H1 (cell line): Measurements from ENCODE around the gene ZNF516. TPM values are rescaled to one million over a fixed set of nuclear protein-coding genes. Genes with fewer than 3 reads are reported as not detected.

Experiments used
- CTCF ChIA-PET: fragments of 300-600 bp; sonication (Branson Sonifier 250); formaldehyde crosslinking; loops from one replicate; lab custom pipeline; 2021; ENCODE audit not compliant: partially characterized antibody; lab: Charles Lee
- POLR2A ChIA-PET: fragments of 300-600 bp; sonication (Branson Sonifier 250); formaldehyde crosslinking; loops from one replicate; lab custom pipeline; 2021; ENCODE audit warnings: inconsistent platforms; ENCODE audit not compliant: partially characterized antibody; lab: Charles Lee
- DNase-seq, 2 experiments: peaks; one replicate each; pipeline versions ENCODE4 v3.0.0 to v3.0.0-alpha.2; 2010 to 2022; ENCODE audit warnings: low spot score in 2 of 2, low read depth in 1 of 2, mixed read lengths in 1 of 2
- FAIRE-seq: peaks from 2 replicates; lab custom pipeline; 2011; peaks lifted over from hg19 to GRCh38; lab: Jason Lieb, UNC
- H2AFZ ChIP-seq: 2 replicates; pipeline ENCODE4 v1.8.1; 2012; ENCODE audit warnings: low read length, inconsistent platforms
- H2AK5ac ChIP-seq: 2 replicates; pipeline ENCODE4 v1.6.1; 2013; ENCODE audit warnings: low read depth, low read length
- H2BK120ac ChIP-seq: replicated peaks from 2 replicates; pipeline ENCODE3; 2013; ENCODE audit warnings: low read depth, low read length, inconsistent platforms
- H2BK12ac ChIP-seq: 2 replicates; pipeline ENCODE4 v1.6.1; 2013; ENCODE audit warnings: low read depth, low read length
- H2BK15ac ChIP-seq: 2 replicates; pipeline ENCODE4 v1.6.1; 2013; ENCODE audit warnings: low read length
- H2BK20ac ChIP-seq: 2 replicates; pipeline ENCODE4 v1.6.1; 2013; ENCODE audit warnings: low read length
- H2BK5ac ChIP-seq: 2 replicates; pipeline ENCODE4 v1.6.1; 2013; ENCODE audit warnings: low read depth, low read length
- H3K14ac ChIP-seq: 2 replicates; pipeline ENCODE4 v1.6.1; 2013; ENCODE audit warnings: inconsistent platforms; ENCODE audit not compliant: insufficient read length
- H3K18ac ChIP-seq: 2 replicates; pipeline ENCODE4 v1.6.1; 2013; ENCODE audit warnings: low read length; ENCODE audit errors: extremely low read depth
- H3K23ac ChIP-seq: 2 replicates; pipeline ENCODE4 v1.6.1; 2013; ENCODE audit warnings: inconsistent platforms; ENCODE audit not compliant: insufficient read length
- H3K23me2 ChIP-seq: 2 replicates; pipeline ENCODE4 v1.6.1; 2013; ENCODE audit warnings: low read depth, low read length
- H3K27ac ChIP-seq: 2 replicates; pipeline ENCODE4 v1.6.1; 2011; ENCODE audit warnings: low read depth, low read length, inconsistent platforms
- H3K27me3 ChIP-seq, 4 experiments: replicated peaks in 1 of 4; 1 replicate in 1 of 4; 2 replicates in 3 of 4; pipeline versions ENCODE4 v1.6.1 to v1.8.1; 2011 to 2013; ENCODE audit warnings: low read length in 3 of 4, mild to moderate bottlenecking in 3 of 4, inconsistent platforms in 2 of 4, mixed read lengths in 2 of 4, moderate library complexity in 1 of 4; ENCODE audit not compliant: control insufficient read depth in 3 of 4, insufficient read depth in 3 of 4; ENCODE audit errors: extremely low read depth in 1 of 4
- H3K36me3 ChIP-seq, 4 experiments: 2 replicates each; pipeline versions ENCODE4 v1.6.1 to v1.8.1; 2011 to 2013; ENCODE audit warnings: mild to moderate bottlenecking in 4 of 4, low read length in 3 of 4, moderate library complexity in 2 of 4, control low read depth in 1 of 4, inconsistent platforms in 1 of 4; ENCODE audit not compliant: insufficient read depth in 4 of 4, control insufficient read depth in 2 of 4
- H3K4ac ChIP-seq: replicated peaks from 2 replicates; pipeline ENCODE3; 2013; ENCODE audit warnings: low read length, low read depth, mixed read lengths, inconsistent platforms; ENCODE audit not compliant: insufficient read length
- H3K4me1 ChIP-seq, 4 experiments: replicated peaks in 1 of 4; 1 replicate in 1 of 4; 2 replicates in 3 of 4; pipeline versions ENCODE4 v1.6.1 to v1.8.1; 2011 to 2013; ENCODE audit warnings: low read length in 3 of 4, inconsistent platforms in 2 of 4, mixed read lengths in 1 of 4; ENCODE audit not compliant: insufficient read depth in 4 of 4, control insufficient read depth in 3 of 4
- H3K4me2 ChIP-seq, 2 experiments: 2 replicates each; pipeline versions ENCODE4 v1.6.1 to v1.8.1; 2011 to 2013; ENCODE audit warnings: low read depth in 2 of 2, low read length in 2 of 2, control low read depth in 1 of 2, inconsistent platforms in 1 of 2, mild to moderate bottlenecking in 1 of 2; ENCODE audit not compliant: insufficient read depth in 1 of 2
- H3K4me3 ChIP-seq, 4 experiments: fragments of 200-600, 300-600 bp in 1 of 4; sonication (generic), shearing (Covaris generic), sonication (Bioruptor Twin) in 1 of 4; 2 replicates each; pipeline versions ENCODE4 v1.5.1 to v1.8.1; 2011 to 2016; ENCODE audit warnings: low read length in 4 of 4, low read depth in 3 of 4, control low read depth in 2 of 4, inconsistent platforms in 2 of 4, mild to moderate bottlenecking in 2 of 4, mixed read lengths in 1 of 4, moderate library complexity in 1 of 4; ENCODE audit not compliant: insufficient read depth in 2 of 4; ENCODE audit errors: extremely low read depth in 1 of 4
- H3K56ac ChIP-seq: replicated peaks from 2 replicates; pipeline ENCODE3; 2013; ENCODE audit warnings: low read depth, mild to moderate bottlenecking, mixed read lengths, low read length, inconsistent platforms; ENCODE audit not compliant: insufficient read length
- H3K79me1 ChIP-seq: 2 replicates; pipeline ENCODE4 v1.6.1; 2013; ENCODE audit warnings: low read depth, low read length, control low read depth
- H3K79me2 ChIP-seq, 2 experiments: 2 replicates each; pipeline versions ENCODE4 v1.6.1 to v1.8.1; 2012 to 2013; ENCODE audit warnings: low read length in 2 of 2, mild to moderate bottlenecking in 2 of 2, inconsistent platforms in 1 of 2; ENCODE audit not compliant: insufficient read depth in 2 of 2, control insufficient read depth in 1 of 2
- H3K9ac ChIP-seq, 4 experiments: replicated peaks in 1 of 4; 1 replicate in 1 of 4; 2 replicates in 3 of 4; pipeline versions ENCODE4 v1.6.1 to v1.8.1; 2011 to 2013; ENCODE audit warnings: low read depth in 3 of 4, low read length in 3 of 4, control low read depth in 2 of 4, mild to moderate bottlenecking in 2 of 4, moderate library complexity in 2 of 4, inconsistent platforms in 1 of 4; ENCODE audit errors: extremely low read depth in 1 of 4
- H3K9me3 ChIP-seq, 2 experiments: 2 replicates each; pipeline versions ENCODE4 v1.6.1 to v1.8.1; 2012 to 2013; ENCODE audit warnings: mild to moderate bottlenecking in 2 of 2, moderate library complexity in 2 of 2, control low read depth in 1 of 2, inconsistent platforms in 1 of 2, low read depth in 1 of 2, low read length in 1 of 2, mixed read lengths in 1 of 2; ENCODE audit not compliant: insufficient read depth in 2 of 2
- H4K20me1 ChIP-seq, 2 experiments: replicated peaks in 1 of 2; 2 replicates each; pipeline versions ENCODE3 to v1.8.1; 2011 to 2013; ENCODE audit warnings: inconsistent platforms in 2 of 2, low read length in 2 of 2, mild to moderate bottlenecking in 1 of 2; ENCODE audit not compliant: insufficient read depth in 2 of 2, control insufficient read depth in 1 of 2
- H4K5ac ChIP-seq: 2 replicates; pipeline ENCODE4 v1.6.1; 2013; ENCODE audit warnings: low read length, low read depth, mixed read lengths, inconsistent platforms; ENCODE audit not compliant: insufficient read length
- H4K8ac ChIP-seq: 2 replicates; pipeline ENCODE4 v1.8.0; 2013; ENCODE audit warnings: mild to moderate bottlenecking, moderate library complexity, low read length, inconsistent platforms; ENCODE audit not compliant: insufficient read depth; ENCODE audit errors: extremely low read depth
- H4K91ac ChIP-seq: replicated peaks from 2 replicates; pipeline ENCODE3; 2013; ENCODE audit warnings: low read length, mixed read lengths, inconsistent platforms; ENCODE audit not compliant: insufficient read length
- CHD1 ChIP-seq: IDR thresholded peaks from 2 replicates; pipeline ENCODE4 v1.6.1; 2012; ENCODE audit warnings: low read depth, low read length, improper control_type of control experiment
- FOSL1 ChIP-seq: IDR thresholded peaks from 2 replicates; pipeline ENCODE4 v1.6.1; 2011; ENCODE audit warnings: mild to moderate bottlenecking, low read depth, low read length, moderate library complexity; ENCODE audit not compliant: insufficient read depth
- GABPA ChIP-seq: IDR thresholded peaks from 2 replicates; pipeline ENCODE4 v1.6.1; 2011; ENCODE audit warnings: mild to moderate bottlenecking, low read length, moderate library complexity, borderline replicate concordance; ENCODE audit not compliant: insufficient read depth
- HDAC2 ChIP-seq, 2 experiments: fragments of 300-600 bp in 1 of 2; sonication (generic) in 1 of 2; IDR thresholded peaks; 2 replicates each; pipeline ENCODE4 v1.6.1; 2011 to 2012; ENCODE audit warnings: low read depth in 2 of 2, low read length in 2 of 2, mild to moderate bottlenecking in 2 of 2, moderate library complexity in 2 of 2, borderline replicate concordance in 1 of 2, inconsistent platforms in 1 of 2
- PHF8 ChIP-seq: fragments of 200-600 bp; sonication (generic); conservative IDR thresholded peaks from 2 replicates; pipeline ENCODE4 v1.7.1; 2012; ENCODE audit warnings: low read depth, mild to moderate bottlenecking, inconsistent platforms, low read length, moderate library complexity
- RFX5 ChIP-seq: IDR thresholded peaks from 2 replicates; pipeline ENCODE4 v1.6.1; 2011; ENCODE audit warnings: low read depth, low read length, improper control_type of control experiment, borderline replicate concordance
- SAP30 ChIP-seq: fragments of 300-600 bp; sonication (generic); IDR thresholded peaks from 2 replicates; pipeline ENCODE4 v1.7.1; 2012; ENCODE audit warnings: low read length, moderate library complexity, mild to moderate bottlenecking, inconsistent platforms; ENCODE audit not compliant: insufficient read depth, insufficient replicate concordance
- SRF ChIP-seq: IDR thresholded peaks from 2 replicates; pipeline ENCODE4 v1.6.1; 2011; ENCODE audit warnings: mild to moderate bottlenecking, low read depth, low read length, moderate library complexity
- TEAD4 ChIP-seq: IDR thresholded peaks from 2 replicates; pipeline ENCODE4 v1.6.1; 2012; ENCODE audit warnings: low read depth, low read length, inconsistent platforms, mixed read lengths
- YY1 ChIP-seq: IDR thresholded peaks from 2 replicates; pipeline ENCODE4 v1.6.1; 2011; ENCODE audit warnings: low read depth, mild to moderate bottlenecking, low read length
- WGBS, 2 experiments: shearing (Covaris generic) in 1 of 2; methylation state at CpG; one replicate each; pipeline versions ENCODE4 v1.1.6 to v1.1.7; 2013 to 2015; ENCODE audit warnings: low lambda C conversion rate in 2 of 2, mixed read lengths in 2 of 2, inconsistent platforms in 1 of 2, low coverage in 1 of 2, missing lambda C conversion rate in 1 of 2; ENCODE audit not compliant: insufficient replicate concordance in 2 of 2, insufficient coverage in 1 of 2, insufficient read length in 1 of 2; ENCODE audit errors: extremely low coverage in 1 of 2, missing lambda C conversion rate in 1 of 2; 5-methylcytosine and 5-hydroxymethylcytosine counted together
- polyA plus RNA-seq, 7 experiments: library from polyadenylated mRNA; depleted of rRNA in 3 of 7; stranded (reverse) in 5 of 7; unstranded in 2 of 7; fragments of >200 nt in 5 of 7; fragments of 200-250 nt in 2 of 7; gene quantifications; 1 replicate in 5 of 7; 2 replicates in 1 of 7; 4 replicates in 1 of 7; pipeline versions ENCODE4 v1.2.1 to v1.2.3, GENCODE V29; 2011 to 2013; ENCODE audit warnings: missing spikeins in 2 of 7, mixed read lengths in 2 of 7
- total RNA-seq: library from RNA; stranded (reverse); fragmentation: NEBNext Ultra II Directional; extraction: Animal tissue kit (Norgen Biotek cat#: 25700); gene quantifications from 2 replicates; pipeline ENCODE4 v1.2.1, GENCODE V29; 2021
- TF ChIP-seq, protein P1 (sequence below): IDR thresholded peaks from 2 replicates; pipeline ENCODE4 v1.6.1; 2012; ENCODE audit warnings: inconsistent platforms

ZNF516 gene
- total and polyA plus RNA-seq, 2 of the 8 experiments (the other 6 are each of a cell fraction or from before 2014, with no cell fraction given): 7.3 to 17.0 TPM

DNA sequence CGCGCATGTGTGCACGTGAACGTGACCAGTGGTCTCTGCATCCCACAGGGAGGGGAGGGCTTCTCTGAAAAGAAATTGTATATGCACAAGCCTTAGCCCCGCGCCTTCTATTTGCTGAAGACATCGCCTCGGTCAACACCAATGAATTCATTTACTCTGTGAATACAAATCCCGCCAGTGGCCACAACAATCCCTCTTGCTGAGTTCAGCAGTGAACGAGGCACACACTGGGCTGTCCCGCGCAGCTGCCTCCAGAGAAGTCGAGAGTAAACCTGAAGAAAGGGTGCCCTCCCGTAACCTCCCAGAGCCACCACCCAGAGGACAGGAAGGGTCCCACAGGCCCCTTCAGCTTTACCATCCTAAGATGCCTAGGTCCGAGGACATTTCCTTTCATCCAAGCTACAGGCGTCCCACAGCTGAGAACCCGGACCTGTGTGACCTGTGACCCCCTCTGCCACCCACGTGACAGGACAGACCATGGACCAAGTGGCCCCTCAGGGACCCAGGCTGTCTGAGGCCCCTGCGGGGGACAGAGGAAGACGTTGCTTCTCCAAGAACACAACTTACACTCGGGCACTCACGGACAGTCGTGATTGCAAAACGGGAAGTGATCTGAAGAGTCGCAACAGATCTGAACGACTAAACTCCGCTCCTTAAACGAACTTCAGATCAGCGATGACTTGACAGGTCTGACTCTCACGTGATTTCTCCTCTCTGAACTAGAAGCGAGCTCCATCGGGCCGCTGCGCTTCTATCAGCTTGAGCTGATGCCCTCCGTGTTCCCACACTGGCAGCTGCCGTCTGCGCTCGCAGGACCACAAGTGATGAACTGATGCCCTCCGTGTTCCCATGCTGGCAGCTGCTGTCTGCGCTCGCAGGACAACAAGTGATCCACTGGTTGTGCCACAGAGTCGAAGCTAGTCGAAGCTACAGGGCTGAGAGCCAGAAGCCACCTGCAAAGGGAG is 92.7 kb downstream of the ZNF516 start:
- H2BK120ac ChIP-seq: no peak overlapping the region
- H3K27me3 ChIP-seq: no peaks in the 10 kb centered on the region
- no peaks in the 10 kb centered on the region for H3K36me3 ChIP-seq
- no peak overlapping the region for H3K4me3 ChIP-seq
- H3K9ac ChIP-seq: no peak overlapping the region
- H4K5ac ChIP-seq: no peak overlapping the region
- H2BK5ac ChIP-seq: 0 out of 2 replicates have a peak overlapping the region, but pooled peaks have one; percentile 20
- no peak overlapping the region for H2BK15ac ChIP-seq
- H3K27ac ChIP-seq: no peak overlapping the region
- peaks cover 7% of the 10 kb centered on the region for H3K79me1 ChIP-seq
- WGBS, 2 experiments: 92% methylated on average over 42 of the region's 43 CpGs; no CpG with 5 or more reads in 1 of the 2 experiments
- H4K20me1 ChIP-seq: peaks cover 2 to 13% of the 10 kb centered on the region in 2 experiments
- no peak overlapping the region for H2BK12ac ChIP-seq
- DNase-seq (no peak), FAIRE-seq (no peak)
- H3K56ac ChIP-seq: no peak overlapping the region
- no peak overlapping the region for H2AFZ ChIP-seq
- no peak overlapping the region for H3K18ac ChIP-seq
- CTCF ChIA-PET: interaction anchor here (0.8 to 7.4 kb wide), 5 partner anchors 24 to 434 kb away, joined by 3 to 71 read pairs (median 5); no protein-coding TSS in a partner anchor
- no peak overlapping the region for H3K4ac ChIP-seq
- H2BK20ac ChIP-seq: no peak overlapping the region
- H3K23ac ChIP-seq: no peak overlapping the region
- POLR2A ChIA-PET: no interaction called here
- no peak overlapping the region for H4K8ac ChIP-seq
- H2AK5ac ChIP-seq: no peak overlapping the region
- no peaks in the 10 kb centered on the region for H3K9me3 ChIP-seq
- H3K14ac ChIP-seq: no peak overlapping the region
- H3K4me1 ChIP-seq: peaks cover 0 to 2% (median 0%) of the 10 kb centered on the region in 4 experiments; a peak in 2 of 7 replicates
- H3K4me2 ChIP-seq: no peak overlapping the region
- H3K79me2 ChIP-seq: no peaks in the 10 kb centered on the region
- TF ChIP-seq HDAC2 (IDR thresholded peaks at IDR 0.05; ENCODE audit: borderline replicate concordance in 1 of 2, low read depth in 2 of 2, low read length in 2 of 2) (no peak), SAP30 (no peak), YY1 (no peak), TEAD4 (no peak), PHF8 (no peak), FOSL1 (no peak), SRF (no peak), GABPA (no peak), CHD1 (no peak), RFX5 (no peak)
- TF ChIP-seq, protein P1, sequence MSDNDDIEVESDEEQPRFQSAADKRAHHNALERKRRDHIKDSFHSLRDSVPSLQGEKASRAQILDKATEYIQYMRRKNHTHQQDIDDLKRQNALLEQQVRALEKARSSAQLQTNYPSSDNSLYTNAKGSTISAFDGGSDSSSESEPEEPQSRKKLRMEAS: no peak
- no peaks in the 10 kb centered on the region; the same call in 1 of the 2 replicates for H3K23me2 ChIP-seq
- H4K91ac ChIP-seq: no peak overlapping the region
